PC-3 (cell line): ENCODE measurements around the gene SPIB. TPM values are rescaled to one million over a fixed set of nuclear protein-coding genes. Genes with fewer than 3 reads are reported as not detected.

Source experiments
- ATAC-seq: fragments of 200-7000 bp; cut with Tn5 transposase; 2 replicates; pipeline ENCODE4 v1.9.1; 2020; ENCODE audit warnings: mild to moderate bottlenecking, moderate library complexity
- BruUV-seq: library from RNA; stranded (reverse); fragments of 400-500 nt; replicated peaks from 2 replicates; lab custom pipeline; 2021; lab: Mats Ljungman, UMichigan
- CTCF ChIA-PET: fragments of 300-600 bp; sonication (Branson Sonifier 250); formaldehyde crosslinking; loops from one replicate; lab custom pipeline; 2022; ENCODE audit warnings: antibody characterized with exemption; lab: Charles Lee
- POLR2A ChIA-PET: fragments of 300-600 bp; sonication (Branson Sonifier 250); formaldehyde crosslinking; loops from one replicate; lab custom pipeline; 2022; ENCODE audit warnings: antibody characterized with exemption; ENCODE audit not compliant: unreplicated experiment; lab: Charles Lee
- DNase-seq: peaks from one replicate; pipeline ENCODE4 v3.0.0-alpha.2; 2015
- H2AFZ ChIP-seq: fragments of 300-600 bp; sonication (generic); 2 replicates; pipeline ENCODE4 v1.6.0; 2016; ENCODE audit warnings: antibody characterized with exemption, low read length
- H3F3A ChIP-seq: fragments of 300-600 bp; sonication (generic); one replicate; pipeline ENCODE4 v1.6.0; 2017; ENCODE audit warnings: antibody characterized with exemption, low read length, control low read depth, mild to moderate bottlenecking; ENCODE audit not compliant: unreplicated experiment
- H3K27ac ChIP-seq: fragments of 300-600 bp; sonication (generic); 2 replicates; pipeline ENCODE4 v1.5.1; 2016; ENCODE audit warnings: mild to moderate bottlenecking, low read length
- H3K27me3 ChIP-seq: fragments of 300-600 bp; sonication (generic); 2 replicates; pipeline ENCODE4 v1.6.1; 2016; ENCODE audit warnings: low read length, mixed read lengths
- H3K36me3 ChIP-seq: fragments of 300-600 bp; sonication (generic); 2 replicates; pipeline ENCODE4 v1.6.1; 2016; ENCODE audit warnings: low read depth, mixed run types, low read length, mixed read lengths
- H3K4me1 ChIP-seq: fragments of 300-600 bp; sonication (generic); 2 replicates; pipeline ENCODE4 v1.5.1; 2016; ENCODE audit warnings: low read length; ENCODE audit not compliant: insufficient read depth
- H3K4me2 ChIP-seq: fragments of 300-600 bp; sonication (generic); 2 replicates; pipeline ENCODE4 v1.6.0; 2016; ENCODE audit warnings: low read length
- H3K4me3 ChIP-seq: fragments of 300-600 bp; sonication (generic); 2 replicates; pipeline ENCODE4 v1.5.1; 2016; ENCODE audit warnings: mild to moderate bottlenecking, low read length, mixed read lengths
- H3K79me2 ChIP-seq: fragments of 300-600 bp; sonication (generic); 2 replicates; pipeline ENCODE4 v1.6.1; 2017; ENCODE audit warnings: low read length, mixed read lengths
- H3K9ac ChIP-seq: fragments of 300-600 bp; sonication (generic); 2 replicates; pipeline ENCODE4 v1.6.0; 2016; ENCODE audit warnings: mild to moderate bottlenecking, low read length
- H3K9me2 ChIP-seq: fragments of 300-600 bp; sonication (generic); replicated peaks from 2 replicates; pipeline ENCODE4 v1.6.1; 2016; ENCODE audit warnings: mixed run types, low read length, mixed read lengths
- H3K9me3 ChIP-seq: fragments of 300-600 bp; sonication (generic); 2 replicates; pipeline ENCODE4 v1.6.1; 2016; ENCODE audit warnings: low read length, mixed read lengths
- H4K20me1 ChIP-seq: fragments of 300-600 bp; sonication (generic); 2 replicates; pipeline ENCODE4 v1.6.1; 2016; ENCODE audit warnings: low read length, mixed read lengths
- CTCF ChIP-seq: fragments of 300-600 bp; sonication (generic); conservative IDR thresholded peaks from 2 replicates; pipeline ENCODE4 v1.5.1; 2017; ENCODE audit warnings: antibody characterized with exemption, low read depth, mild to moderate bottlenecking, low read length
- EZH2 ChIP-seq: fragments of 300-600 bp; sonication (generic); IDR thresholded peaks from one replicate; pipeline ENCODE4 v1.6.1; 2017; ENCODE audit warnings: antibody characterized with exemption, mild to moderate bottlenecking, low read length; ENCODE audit not compliant: unreplicated experiment
- EZH2phosphoT487 ChIP-seq: fragments of 300-600 bp; sonication (generic); IDR thresholded peaks from 2 replicates; pipeline ENCODE4 v1.6.1; 2018; ENCODE audit warnings: mild to moderate bottlenecking, antibody characterized with exemption, low read length, borderline replicate concordance
- intact Hi-C: fragments of 100-400 bp; cut with micrococcal nuclease; formaldehyde crosslinking; loops from 2 replicates; pipeline ENCODE4 v1.9.0; 2023
- total RNA-seq: library from RNA; depleted of rRNA; stranded (reverse); fragments of >200 nt; gene quantifications from 2 replicates; pipeline ENCODE4 v1.2.3, GENCODE V29; 2014

Gene SPIB
- total RNA-seq, 1 experiment from 2014 or later, result not detected

- no peak overlapping the region for H3K4me3 ChIP-seq
- H3K27me3 ChIP-seq, result no peaks in the 10 kb centered on the region
- no peaks in the 10 kb centered on the region for H3K9me3 ChIP-seq
- H3K36me3 ChIP-seq, result peaks cover 16% of the 10 kb centered on the region; the same call in 1 of the 2 replicates
- ChIA-PET POLR2A (no interaction called here), CTCF (no interaction called here)
- no peaks in the 10 kb centered on the region for H4K20me1 ChIP-seq
- TF ChIP-seq CTCF, result no peak
- TF ChIP-seq EZH2, result no peak
- TF ChIP-seq EZH2phosphoT487, result no peak
- ATAC-seq (no peak), DNase-seq (no peak)
- H3F3A ChIP-seq, result no peaks in the 10 kb centered on the region
- BruUV-seq, result no TSS peak
- H3K4me1 ChIP-seq, result no peaks in the 10 kb centered on the region
- no peaks in the 10 kb centered on the region for H3K9me2 ChIP-seq
- no peak overlapping the region for H2AFZ ChIP-seq
- no peak overlapping the region for H3K4me2 ChIP-seq
- peaks cover 38% of the 10 kb centered on the region for H3K79me2 ChIP-seq
- H3K27ac ChIP-seq, result no peak overlapping the region
- intact Hi-C loops, result no loop called here
- H3K9ac ChIP-seq, result no peak overlapping the region
These were observed 25.1 kb upstream of the SPIB start for GRCh38 chr19:50393589-50393988.

DNA sequence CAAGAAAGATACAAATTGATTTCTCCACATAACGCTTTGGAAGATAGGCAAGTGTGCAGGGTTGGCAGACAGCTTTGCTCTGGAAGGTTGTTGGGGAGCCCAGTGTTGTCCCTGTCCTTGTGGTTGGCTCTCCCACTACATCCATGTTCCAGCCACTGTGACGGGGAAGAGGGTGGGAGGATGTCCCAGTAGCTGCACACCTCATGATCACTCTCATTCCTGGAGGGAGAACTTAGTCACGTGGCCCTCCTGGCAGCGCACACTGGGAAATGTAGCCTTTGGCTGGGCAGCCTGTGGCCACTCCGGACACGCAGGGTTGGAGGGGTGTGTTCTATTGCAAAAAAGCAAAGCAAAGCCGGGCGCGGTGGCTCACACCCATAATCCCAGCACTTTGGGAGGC is 24.7 kb upstream of the SPIB start:
- Histone ChIP-seq H3K27me3 (no peaks in the 10 kb centered on the region), H3K9me2 (no peaks in the 10 kb centered on the region), H4K20me1 (no peaks in the 10 kb centered on the region), H3K27ac (no peak overlapping the region), H3F3A (no peaks in the 10 kb centered on the region), H3K9me3 (no peaks in the 10 kb centered on the region), H3K4me2 (no peak overlapping the region), H3K36me3 (peaks cover 16% of the 10 kb centered on the region; the same call in 1 of the 2 replicates), H3K4me3 (no peak overlapping the region), H3K9ac (no peak overlapping the region), H3K79me2 (peaks cover 34% of the 10 kb centered on the region), H3K4me1 (no peaks in the 10 kb centered on the region), H2AFZ (no peak overlapping the region)
- intact Hi-C loops, result no loop called here
- TF ChIP-seq EZH2phosphoT487 (no peak), CTCF (no peak), EZH2 (no peak)
- no TSS peak for BruUV-seq
- ChIA-PET CTCF (no interaction called here), POLR2A (no interaction called here)
- no peak for DNase-seq
- ATAC-seq, result no peak

DNA sequence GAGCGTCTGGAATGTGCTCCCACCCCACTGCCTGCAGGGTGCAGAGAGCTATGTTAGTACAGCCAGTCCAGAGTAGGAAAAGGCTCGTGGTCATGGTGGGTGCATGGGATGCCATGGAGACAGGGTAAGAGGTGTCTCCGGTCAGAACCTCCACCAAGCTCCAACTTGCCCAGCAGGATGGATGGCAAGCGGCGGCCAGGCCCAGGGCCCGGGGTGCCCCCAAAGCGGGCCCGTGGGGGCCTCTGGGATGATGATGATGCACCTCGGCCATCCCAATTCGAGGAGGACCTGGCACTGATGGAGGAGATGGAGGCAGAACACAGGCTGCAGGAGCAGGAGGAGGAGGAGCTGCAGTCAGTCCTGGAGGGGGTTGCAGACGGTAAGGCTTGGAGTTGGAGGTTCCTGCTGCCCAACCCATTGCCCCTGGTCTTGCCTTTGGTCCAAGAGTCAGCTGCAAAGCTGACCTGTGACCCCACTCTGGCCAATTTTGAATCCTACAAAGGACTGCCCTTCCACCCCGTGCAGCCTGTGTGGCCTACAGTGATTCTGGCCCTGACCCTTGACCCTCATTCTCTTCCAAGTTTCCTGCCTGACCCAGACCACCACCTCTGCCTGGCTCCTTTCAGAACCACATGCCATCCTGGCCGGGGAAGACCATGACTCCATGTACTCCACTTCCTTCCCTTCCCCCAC is 19.9 kb upstream of the SPIB start:
- Histone ChIP-seq H3K4me1 (no peaks in the 10 kb centered on the region), H4K20me1 (no peaks in the 10 kb centered on the region), H2AFZ (no peak overlapping the region), H3K79me2 (peaks cover 6% of the 10 kb centered on the region), H3K36me3 (peaks cover 16% of the 10 kb centered on the region; the same call in 1 of the 2 replicates), H3K4me3 (no peak overlapping the region), H3K27me3 (no peaks in the 10 kb centered on the region), H3K4me2 (no peak overlapping the region), H3K9me3 (no peaks in the 10 kb centered on the region), H3F3A (no peaks in the 10 kb centered on the region), H3K9ac (no peak overlapping the region), H3K27ac (no peak overlapping the region), H3K9me2 (no peaks in the 10 kb centered on the region)
- no TSS peak for BruUV-seq
- DNase-seq (no peak), ATAC-seq (no peak)
- ChIA-PET CTCF (no interaction called here), POLR2A (no interaction called here)
- intact Hi-C loops, result no loop called here
- no peak for TF ChIP-seq CTCF
